ENCODE measurements around the gene UBE2L5. TPM values are rescaled to one million over a fixed set of nuclear protein-coding genes. Genes with fewer than 3 reads are reported as not detected.

The UBE2L5 gene
- total RNA-seq, 2 experiments from 2014 or later = 0.11 TPM; not detected in 1

Other genes starting within 250 kb of the UBE2L5 start
- gene KATNAL1, start 114.9 kb upstream of the UBE2L5 start, total RNA-seq = 10 to 100 TPM; 10.9 to 12.5 TPM
- 100 to 1,000 TPM; 764 to 851 TPM for gene HMGB1, start 43.4 kb downstream of the UBE2L5 start, total RNA-seq
- 10 to 100 TPM; 14.8 to 16.9 TPM for gene USPL1, start 195.4 kb downstream of the UBE2L5 start, total RNA-seq

Measured in activated CD4-positive, alpha-beta T cell treated with anti-CD3 and anti-CD28 coated beads for 36 hours (primary cell).